ENCODE results near the gene SIGMAR1.

- TF ChIP-seq CTCF (IDR thresholded peaks at IDR 0.05; ENCODE audit: low read depth, low read length) (no peak), POLR2A (IDR thresholded peaks at IDR 0.05; ENCODE audit: extremely low read depth, insufficient read length) (no peak), MAX (IDR thresholded peaks at IDR 0.05; ENCODE audit: low read depth, low read length) (no peak), MYC (IDR thresholded peaks at IDR 0.05; ENCODE audit: low read depth, low read length) (no peak)
Measured at GRCh38 chr9:34642679-34643078, 5.1 kb upstream of the SIGMAR1 start.
